A204.1 (cell line): ENCODE results near the gene TUBA4B.
"Not testable (repeated sequence)": the region's sequence is repeated elsewhere in the genome, so short reads cannot be mapped to it uniquely, and the experiment has no call there.

Experiments used
- FAIRE-seq: peaks from 2 replicates; lab custom pipeline; 2012; peaks lifted over from hg19 to GRCh38; lab: Jason Lieb, UNC

TUBA4B gene

GRCh38 chr2:219277703-219278654 is 24.9 kb downstream of the TUBA4B start:
- peak; percentile 35 for FAIRE-seq

GRCh38 chr2:219278655-219279150 is 25.7 kb downstream of the TUBA4B start:
- FAIRE-seq, result no peak

- no peak for FAIRE-seq
These were observed 26.3 kb downstream of the TUBA4B start, which contains the start of gene DNAJB2 for GRCh38 chr2:219279151-219279915. DNAJB2 (plus strand) TSS chr2:219279366; CDS start chr2:219279834, 468 bp downstream.

GRCh38 chr2:219279916-219280516 is 27.0 kb downstream of the TUBA4B start:
- no peak for FAIRE-seq

- FAIRE-seq, result no peak
These were observed 27.6 kb downstream of the TUBA4B start for GRCh38 chr2:219280651-219281050.

- FAIRE-seq, result no peak
These were observed 28.5 kb downstream of the TUBA4B start for GRCh38 chr2:219281588-219281987.

GRCh38 chr2:219282375-219282774 is 29.3 kb downstream of the TUBA4B start:
- no peak for FAIRE-seq

GRCh38 chr2:219282943-219283581 is 30.0 kb downstream of the TUBA4B start:
- no peak for FAIRE-seq

- no peak for FAIRE-seq
These were observed 31.7 kb downstream of the TUBA4B start for GRCh38 chr2:219284501-219285372.

- no peak for FAIRE-seq
These were observed 32.3 kb downstream of the TUBA4B start for GRCh38 chr2:219285373-219285735.

- FAIRE-seq, result no peak
These were observed 32.9 kb downstream of the TUBA4B start for GRCh38 chr2:219285894-219286425.

GRCh38 chr2:219286436-219287115 is 33.5 kb downstream of the TUBA4B start:
- no peak for FAIRE-seq

GRCh38 chr2:219287116-219287440 is 34.0 kb downstream of the TUBA4B start:
- FAIRE-seq, result not testable (repeated sequence)

GRCh38 chr2:219287580-219288265 is 34.7 kb downstream of the TUBA4B start:
- no peak for FAIRE-seq

GRCh38 chr2:219289195-219289536 is 36.1 kb downstream of the TUBA4B start:
- FAIRE-seq, result no peak

GRCh38 chr2:219289537-219290361 is 36.7 kb downstream of the TUBA4B start:
- FAIRE-seq, result no peak

GRCh38 chr2:219290381-219291171 is 37.5 kb downstream of the TUBA4B start:
- FAIRE-seq, result no peak

GRCh38 chr2:219291394-219291793 is 38.4 kb downstream of the TUBA4B start:
- no peak for FAIRE-seq
